VCaP (cell line): Measurements from ENCODE around the gene IRAG1.

Experiments
- H3K27ac ChIP-seq: fragments of 450-650 bp; 2 replicates; pipeline ENCODE4 v1.5.1; 2017
- TF ChIP-seq, protein P1 (sequence below): fragments of 450-650 bp; conservative IDR thresholded peaks from 2 replicates; pipeline ENCODE4 v1.5.1; 2017; ENCODE audit warnings: mild to moderate bottlenecking, moderate library complexity

The IRAG1 gene, protein sequence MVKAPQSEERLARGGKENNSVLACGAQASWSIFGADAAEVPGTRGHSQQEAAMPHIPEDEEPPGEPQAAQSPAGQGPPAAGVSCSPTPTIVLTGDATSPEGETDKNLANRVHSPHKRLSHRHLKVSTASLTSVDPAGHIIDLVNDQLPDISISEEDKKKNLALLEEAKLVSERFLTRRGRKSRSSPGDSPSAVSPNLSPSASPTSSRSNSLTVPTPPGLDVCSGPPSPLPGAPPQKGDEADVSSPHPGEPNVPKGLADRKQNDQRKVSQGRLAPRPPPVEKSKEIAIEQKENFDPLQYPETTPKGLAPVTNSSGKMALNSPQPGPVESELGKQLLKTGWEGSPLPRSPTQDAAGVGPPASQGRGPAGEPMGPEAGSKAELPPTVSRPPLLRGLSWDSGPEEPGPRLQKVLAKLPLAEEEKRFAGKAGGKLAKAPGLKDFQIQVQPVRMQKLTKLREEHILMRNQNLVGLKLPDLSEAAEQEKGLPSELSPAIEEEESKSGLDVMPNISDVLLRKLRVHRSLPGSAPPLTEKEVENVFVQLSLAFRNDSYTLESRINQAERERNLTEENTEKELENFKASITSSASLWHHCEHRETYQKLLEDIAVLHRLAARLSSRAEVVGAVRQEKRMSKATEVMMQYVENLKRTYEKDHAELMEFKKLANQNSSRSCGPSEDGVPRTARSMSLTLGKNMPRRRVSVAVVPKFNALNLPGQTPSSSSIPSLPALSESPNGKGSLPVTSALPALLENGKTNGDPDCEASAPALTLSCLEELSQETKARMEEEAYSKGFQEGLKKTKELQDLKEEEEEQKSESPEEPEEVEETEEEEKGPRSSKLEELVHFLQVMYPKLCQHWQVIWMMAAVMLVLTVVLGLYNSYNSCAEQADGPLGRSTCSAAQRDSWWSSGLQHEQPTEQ

DNA sequence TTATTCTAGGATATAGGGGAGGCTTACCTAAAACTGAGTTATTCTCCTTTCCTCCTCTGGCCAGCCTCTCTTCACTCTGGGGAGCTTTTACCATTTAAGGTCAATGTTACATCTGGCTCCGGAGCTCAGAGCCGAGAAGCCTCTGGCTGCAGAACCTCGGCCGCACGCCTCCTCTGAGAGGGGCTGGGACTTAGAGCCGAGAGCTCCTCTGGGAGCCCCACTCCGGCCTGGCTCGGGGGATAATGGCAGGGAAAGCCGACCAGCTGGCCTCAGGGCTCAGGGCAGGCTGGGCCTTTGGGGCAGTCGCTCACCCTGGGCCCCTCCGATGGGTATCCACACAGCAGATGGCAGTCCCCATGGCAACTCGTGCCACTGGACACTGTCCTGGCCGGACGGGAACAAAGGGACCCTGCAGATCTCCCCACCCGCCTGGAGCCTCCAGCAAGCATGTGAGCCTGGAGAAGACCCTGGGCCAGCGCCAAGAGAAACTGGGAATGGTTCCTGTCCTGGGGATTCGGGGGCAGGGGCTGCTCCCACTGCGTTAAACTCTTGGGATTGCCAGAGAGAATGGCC is at the start of gene IRAG1:
IRAG1 (minus strand) TSS at position 247 of the 573 bp plus-strand sequence; CDS start at position 94, 153 bp downstream.
- TF ChIP-seq, protein P1, sequence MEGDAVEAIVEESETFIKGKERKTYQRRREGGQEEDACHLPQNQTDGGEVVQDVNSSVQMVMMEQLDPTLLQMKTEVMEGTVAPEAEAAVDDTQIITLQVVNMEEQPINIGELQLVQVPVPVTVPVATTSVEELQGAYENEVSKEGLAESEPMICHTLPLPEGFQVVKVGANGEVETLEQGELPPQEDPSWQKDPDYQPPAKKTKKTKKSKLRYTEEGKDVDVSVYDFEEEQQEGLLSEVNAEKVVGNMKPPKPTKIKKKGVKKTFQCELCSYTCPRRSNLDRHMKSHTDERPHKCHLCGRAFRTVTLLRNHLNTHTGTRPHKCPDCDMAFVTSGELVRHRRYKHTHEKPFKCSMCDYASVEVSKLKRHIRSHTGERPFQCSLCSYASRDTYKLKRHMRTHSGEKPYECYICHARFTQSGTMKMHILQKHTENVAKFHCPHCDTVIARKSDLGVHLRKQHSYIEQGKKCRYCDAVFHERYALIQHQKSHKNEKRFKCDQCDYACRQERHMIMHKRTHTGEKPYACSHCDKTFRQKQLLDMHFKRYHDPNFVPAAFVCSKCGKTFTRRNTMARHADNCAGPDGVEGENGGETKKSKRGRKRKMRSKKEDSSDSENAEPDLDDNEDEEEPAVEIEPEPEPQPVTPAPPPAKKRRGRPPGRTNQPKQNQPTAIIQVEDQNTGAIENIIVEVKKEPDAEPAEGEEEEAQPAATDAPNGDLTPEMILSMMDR = no peak
- no peak within 1 kb of the TSS for H3K27ac ChIP-seq

DNA sequence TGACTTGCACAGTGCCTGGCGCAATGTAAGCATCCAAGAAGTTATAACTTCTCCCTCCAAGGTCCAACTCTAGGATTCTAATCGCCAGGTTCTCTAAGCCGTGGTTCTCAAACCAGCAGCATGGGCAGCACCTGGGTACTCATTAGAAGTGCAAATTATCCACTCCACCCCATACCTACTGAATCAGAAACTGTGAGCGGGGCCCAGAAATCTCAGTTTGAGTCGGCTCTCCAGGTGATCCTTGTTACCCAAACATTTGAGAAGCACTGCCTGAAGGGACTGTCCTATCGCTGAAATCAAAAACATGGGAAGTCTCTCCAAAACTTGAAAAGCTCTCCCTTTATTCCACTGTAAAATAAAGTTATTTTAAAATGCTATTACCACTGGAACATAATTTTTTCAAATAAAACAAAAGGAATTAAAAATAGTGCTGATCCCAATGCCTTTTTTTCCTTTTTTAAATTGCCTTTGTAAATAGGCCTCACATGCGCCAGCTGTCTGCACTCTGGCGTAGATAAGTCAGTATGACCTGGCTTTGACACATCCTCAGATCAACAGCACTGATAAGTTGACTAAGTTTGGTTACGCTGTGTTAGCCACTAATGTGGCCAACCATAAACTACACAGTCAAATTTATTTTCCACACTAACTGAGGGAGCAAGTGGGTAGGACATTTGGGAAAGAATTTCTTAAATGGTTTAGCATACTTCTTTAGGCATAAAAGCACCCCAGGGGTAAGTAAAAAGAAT is 49.1 kb upstream of the IRAG1 start:
- H3K27ac ChIP-seq = peak overlapping the region; percentile 24; the same call in 1 of the 2 replicates
- TF ChIP-seq, protein P1 = no peak

DNA sequence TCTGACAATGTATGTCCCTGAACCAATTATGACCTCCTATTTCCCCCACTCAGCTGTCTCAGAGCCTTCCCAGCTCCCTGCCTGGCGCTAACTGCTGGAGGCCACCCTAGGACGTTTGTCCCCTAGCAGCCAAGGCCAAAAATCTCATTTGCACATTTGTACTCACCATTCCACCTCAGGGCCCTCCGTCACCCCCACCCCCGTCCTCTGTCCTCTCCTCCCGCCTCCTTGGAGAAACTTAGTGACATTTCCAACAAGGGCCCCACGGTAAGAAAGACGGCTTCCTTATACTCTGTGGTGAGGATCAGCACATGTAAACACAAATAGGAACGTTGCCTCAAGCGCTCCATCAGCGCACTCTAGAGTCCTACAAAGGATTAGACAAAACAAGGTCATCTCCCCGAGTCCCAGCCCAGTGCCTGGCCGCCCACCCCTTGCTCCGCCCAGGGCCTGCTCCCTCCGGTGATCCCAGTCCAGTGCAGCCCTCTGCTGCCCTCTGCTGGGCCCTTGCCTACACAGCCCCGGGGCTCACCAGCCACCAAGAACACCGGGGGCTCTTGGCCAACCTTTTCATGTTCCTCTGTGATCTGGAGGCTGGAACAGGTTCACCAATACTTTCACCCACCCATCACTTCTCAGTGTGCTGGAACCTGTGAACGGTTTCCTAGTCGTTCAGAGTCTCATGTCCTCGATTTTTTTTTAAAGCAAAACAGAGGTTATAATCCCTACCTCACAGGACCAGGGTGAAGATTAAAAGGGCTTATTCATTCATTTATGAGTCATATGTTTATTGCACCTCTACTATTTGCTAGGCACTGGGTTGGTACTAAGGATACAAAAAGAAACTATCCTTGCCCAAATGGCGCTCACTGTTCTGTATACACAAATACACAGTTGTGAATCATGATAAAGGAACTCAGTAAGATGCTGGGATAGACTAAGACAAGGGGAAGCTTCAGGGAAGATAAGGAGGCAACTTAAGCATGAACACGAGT is 42.2 kb upstream of the IRAG1 start:
- peak overlapping the region; percentile 60; the same call in 1 of the 2 replicates for H3K27ac ChIP-seq
- TF ChIP-seq, protein P1 = peak; percentile 99

DNA sequence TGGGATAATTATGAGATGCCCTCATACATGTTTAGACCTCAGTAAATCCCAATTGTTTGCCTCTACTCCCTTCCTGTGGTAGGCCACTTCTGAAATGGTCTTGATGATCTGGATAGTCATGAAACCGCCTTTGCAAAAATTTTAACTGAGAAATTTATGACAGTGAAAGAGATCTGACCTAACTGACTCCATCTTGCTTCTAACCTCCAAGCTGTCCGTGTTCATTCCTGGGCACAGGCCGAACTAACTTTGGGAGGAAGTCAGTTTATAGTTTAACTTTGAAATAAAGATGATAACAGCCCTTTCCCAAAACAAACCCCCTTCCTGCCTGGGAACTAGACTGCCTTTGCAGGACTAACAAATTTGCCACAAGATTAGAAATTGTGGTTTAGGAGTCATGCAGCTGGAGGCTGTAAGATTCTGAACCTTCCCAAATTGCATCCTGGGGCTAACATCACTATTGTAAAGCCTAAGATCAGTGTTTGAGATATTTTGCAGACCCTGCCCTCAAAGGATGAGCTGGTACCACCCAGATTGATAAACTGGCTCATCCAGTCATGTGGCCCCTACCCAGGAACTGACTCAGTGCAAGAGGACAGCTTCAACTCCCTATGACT is 37.6 kb upstream of the IRAG1 start:
- TF ChIP-seq, protein P1 = no peak
- no peak overlapping the region for H3K27ac ChIP-seq

DNA sequence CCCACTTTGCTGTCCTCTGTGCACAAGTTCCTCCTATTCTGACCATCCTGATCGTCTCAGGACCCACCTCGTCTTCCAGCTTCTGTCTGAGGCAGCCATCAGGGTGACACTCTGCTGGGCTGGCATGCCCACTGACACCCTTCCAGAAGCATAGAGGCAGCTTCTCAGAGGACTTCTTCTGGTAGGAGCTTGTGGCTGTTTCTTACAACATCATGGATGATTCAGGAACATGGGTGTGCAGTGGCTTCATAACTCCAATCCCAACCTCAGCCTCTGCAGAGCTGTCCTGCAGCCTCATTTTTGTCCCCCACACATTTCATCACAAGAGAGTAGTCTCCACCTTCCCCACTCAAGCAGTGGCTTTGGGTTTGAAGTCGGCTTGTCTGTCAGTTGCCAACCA is 36.6 kb upstream of the IRAG1 start:
- no peak overlapping the region for H3K27ac ChIP-seq
- TF ChIP-seq, protein P1 = no peak
